Measurements from ENCODE around the gene PABPN1L. TPM values are rescaled to one million over a fixed set of nuclear protein-coding genes. Genes with fewer than 3 reads are reported as not detected.

PABPN1L gene
- total RNA-seq, 1 experiment from 2014 or later = 0.57 TPM

- H3K4me1 ChIP-seq (ENCODE audit: control insufficient read depth in 1 of 2, insufficient read depth in 2 of 2, low read length in 2 of 2) = peaks cover 0 to 2% of the 10 kb centered on the region in 2 experiments; a peak in 1 of 4 replicates
- no peaks in the 10 kb centered on the region for H3K9me2 ChIP-seq (ENCODE audit: insufficient read depth)
- no peak overlapping the region for H3K4me3 ChIP-seq (replicated peaks in 1 of 2; ENCODE audit: low read depth in 1 of 2, low read length in 2 of 2)
- no peak overlapping the region for H2AFZ ChIP-seq (ENCODE audit: low read depth, low read length, poor library complexity, severe bottlenecking)
- no peak overlapping the region for H3K27ac ChIP-seq (ENCODE audit: low read depth, low read length)
- POLR2A ChIA-PET = no interaction called here
- no peak for TF ChIP-seq REST (IDR thresholded peaks at IDR 0.05; ENCODE audit: low read depth)
- no peak overlapping the region for H3K4me2 ChIP-seq (ENCODE audit: low read length)
- RAD21 ChIA-PET (ENCODE audit: low non-redundant PET in 1 of 2, low total read pairs in 2 of 2, uncharacterized antibody in 2 of 2, unreplicated experiment in 2 of 2) = no interaction called here
- BruUV-seq (replicated peaks) = no TSS peak
- H3K9me3 ChIP-seq (ENCODE audit: control insufficient read depth in 1 of 2, insufficient read depth in 1 of 2, low read depth in 1 of 2, low read length in 2 of 2) = no peaks in the 10 kb centered on the region
- no peak overlapping the region for H3K9ac ChIP-seq (ENCODE audit: low read length)
- DNase-seq (ENCODE audit: low read depth, low spot score) = no peak
- intact Hi-C loops (cut with micrococcal nuclease) = no loop called here
- H3K27me3 ChIP-seq (ENCODE audit: insufficient read depth, low read length) = no peaks in the 10 kb centered on the region
- peaks cover 4% of the 10 kb centered on the region for H3K79me2 ChIP-seq (ENCODE audit: insufficient read depth, low read length)
- no peak for ATAC-seq
- H3K36me3 ChIP-seq (ENCODE audit: control insufficient read depth in 1 of 2, insufficient read depth in 2 of 2, low read length in 2 of 2) = peaks cover 25 to 28% of the 10 kb centered on the region in 2 experiments; a peak in 3 of 4 replicates
- CTCF ChIA-PET = no interaction called here
- H4K20me1 ChIP-seq (ENCODE audit: insufficient read depth) = no peaks in the 10 kb centered on the region
These were observed 3.0 kb downstream of the PABPN1L start for GRCh38 chr16:88863426-88863825.

DNA sequence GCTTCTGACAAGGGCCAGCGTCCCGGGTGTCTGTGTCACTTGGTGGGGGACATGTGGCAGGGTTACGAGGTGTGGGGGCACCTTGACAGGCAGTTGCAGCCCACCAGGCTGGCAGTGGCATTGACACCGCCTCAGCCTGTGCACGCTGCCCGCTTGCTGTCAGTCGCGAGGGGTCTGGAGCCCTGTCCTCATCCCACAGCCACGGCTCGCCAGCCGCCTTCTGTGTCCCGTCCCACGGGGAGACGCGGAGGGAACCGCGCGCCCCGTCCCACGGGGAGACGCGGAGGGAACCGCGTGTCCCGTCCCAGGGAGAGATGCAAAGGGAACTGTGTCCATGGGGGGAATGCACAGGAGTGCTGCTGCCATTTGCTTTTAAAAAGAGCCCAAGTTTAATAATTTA lies 3.5 kb downstream of the PABPN1L start:
- H3K4me2 ChIP-seq (ENCODE audit: low read length) = no peak overlapping the region
- no peak overlapping the region for H3K9ac ChIP-seq (ENCODE audit: low read length)
- POLR2A ChIA-PET = no interaction called here
- BruUV-seq (replicated peaks) = no TSS peak
- no peak overlapping the region for H3K4me3 ChIP-seq (replicated peaks in 1 of 2; ENCODE audit: low read depth in 1 of 2, low read length in 2 of 2)
- peaks cover 4 to 6% of the 10 kb centered on the region in 2 experiments for H3K4me1 ChIP-seq (ENCODE audit: control insufficient read depth in 1 of 2, insufficient read depth in 2 of 2, low read length in 2 of 2)
- ATAC-seq = no peak
- intact Hi-C loops (cut with micrococcal nuclease) = no loop called here
- no peaks in the 10 kb centered on the region for H3K9me3 ChIP-seq (ENCODE audit: control insufficient read depth in 1 of 2, insufficient read depth in 1 of 2, low read depth in 1 of 2, low read length in 2 of 2)
- H3K9me2 ChIP-seq (ENCODE audit: insufficient read depth) = no peaks in the 10 kb centered on the region
- H3K27ac ChIP-seq (ENCODE audit: low read depth, low read length) = no peak overlapping the region
- no peaks in the 10 kb centered on the region for H3K27me3 ChIP-seq (ENCODE audit: insufficient read depth, low read length)
- H2AFZ ChIP-seq (ENCODE audit: low read depth, low read length, poor library complexity, severe bottlenecking) = no peak overlapping the region
- CTCF ChIA-PET = no interaction called here
- H4K20me1 ChIP-seq (ENCODE audit: insufficient read depth) = no peaks in the 10 kb centered on the region
- peaks cover 9% of the 10 kb centered on the region for H3K79me2 ChIP-seq (ENCODE audit: insufficient read depth, low read length)
- DNase-seq (ENCODE audit: low read depth, low spot score) = no peak
- RAD21 ChIA-PET (ENCODE audit: low non-redundant PET in 1 of 2, low total read pairs in 2 of 2, uncharacterized antibody in 2 of 2, unreplicated experiment in 2 of 2) = no interaction called here
- H3K36me3 ChIP-seq (ENCODE audit: control insufficient read depth in 1 of 2, insufficient read depth in 2 of 2, low read length in 2 of 2) = peaks cover 25 to 28% of the 10 kb centered on the region in 2 experiments; a peak in 3 of 4 replicates
- TF ChIP-seq ELF1 (IDR thresholded peaks at IDR 0.05; ENCODE audit: borderline replicate concordance, low read depth) (no peak), POLR2A (IDR thresholded peaks at IDR 0.05; ENCODE audit: borderline replicate concordance, extremely low read depth, insufficient read depth, insufficient read length) (no peak), EZH2 (IDR thresholded peaks at IDR 0.05) (no peak), CTCF (IDR thresholded peaks at IDR 0.05 in 2 of 3, conservative IDR thresholded peaks at IDR 0.05 in 1 of 3; ENCODE audit: borderline replicate concordance in 1 of 3, insufficient read depth in 1 of 3, low read depth in 2 of 3, low read length in 2 of 3) (no peak), CBX3 (IDR thresholded peaks at IDR 0.05; ENCODE audit: low read depth) (no peak), SIN3A (IDR thresholded peaks at IDR 0.05; ENCODE audit: low read depth) (no peak), FOSL1 (IDR thresholded peaks at IDR 0.05; ENCODE audit: low read depth) (no peak), RAD21 (IDR thresholded peaks at IDR 0.05; ENCODE audit: low read depth) (no peak)
- TF ChIP-seq, protein P1, sequence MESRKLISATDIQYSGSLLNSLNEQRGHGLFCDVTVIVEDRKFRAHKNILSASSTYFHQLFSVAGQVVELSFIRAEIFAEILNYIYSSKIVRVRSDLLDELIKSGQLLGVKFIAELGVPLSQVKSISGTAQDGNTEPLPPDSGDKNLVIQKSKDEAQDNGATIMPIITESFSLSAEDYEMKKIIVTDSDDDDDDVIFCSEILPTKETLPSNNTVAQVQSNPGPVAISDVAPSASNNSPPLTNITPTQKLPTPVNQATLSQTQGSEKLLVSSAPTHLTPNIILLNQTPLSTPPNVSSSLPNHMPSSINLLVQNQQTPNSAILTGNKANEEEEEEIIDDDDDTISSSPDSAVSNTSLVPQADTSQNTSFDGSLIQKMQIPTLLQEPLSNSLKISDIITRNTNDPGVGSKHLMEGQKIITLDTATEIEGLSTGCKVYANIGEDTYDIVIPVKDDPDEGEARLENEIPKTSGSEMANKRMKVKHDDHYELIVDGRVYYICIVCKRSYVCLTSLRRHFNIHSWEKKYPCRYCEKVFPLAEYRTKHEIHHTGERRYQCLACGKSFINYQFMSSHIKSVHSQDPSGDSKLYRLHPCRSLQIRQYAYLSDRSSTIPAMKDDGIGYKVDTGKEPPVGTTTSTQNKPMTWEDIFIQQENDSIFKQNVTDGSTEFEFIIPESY (IDR thresholded peaks at IDR 0.05; ENCODE audit: extremely low read depth, insufficient replicate concordance, low read length) = no peak

All from HCT116 (cell line).